H9 (cell line): ENCODE results near the gene SNAI1. TPM values are rescaled to one million over a fixed set of nuclear protein-coding genes. Genes with fewer than 3 reads are reported as not detected.

Experiments
- DNase-seq: peaks from one replicate; pipeline ENCODE4 v3.0.0-alpha.2; 2017
- H2AFZ ChIP-seq: one replicate; pipeline ENCODE4 v1.6.1; 2013; ENCODE audit warnings: mild to moderate bottlenecking, low read length, control low read depth, moderate library complexity
- H2AK5ac ChIP-seq: 2 replicates; pipeline ENCODE4 v1.6.1; 2013; ENCODE audit warnings: low read length, control low read depth, mixed read lengths; ENCODE audit not compliant: insufficient read length
- H2BK120ac ChIP-seq: one replicate; pipeline ENCODE4 v1.6.1; 2013; ENCODE audit warnings: low read depth, mild to moderate bottlenecking, low read length, control low read depth, inconsistent platforms; ENCODE audit not compliant: poor library complexity, severe bottlenecking
- H2BK12ac ChIP-seq: 2 replicates; pipeline ENCODE4 v1.6.1; 2013; ENCODE audit warnings: low read length, control low read depth, mixed read lengths, low read depth; ENCODE audit not compliant: insufficient read length
- H2BK15ac ChIP-seq: 2 replicates; pipeline ENCODE4 v1.6.1; 2013; ENCODE audit warnings: low read depth, low read length, control low read depth
- H2BK20ac ChIP-seq: one replicate; pipeline ENCODE4 v1.6.1; 2013; ENCODE audit warnings: low read depth, mild to moderate bottlenecking, low read length, control low read depth, inconsistent platforms; ENCODE audit not compliant: poor library complexity, severe bottlenecking
- H2BK5ac ChIP-seq: 2 replicates; pipeline ENCODE4 v1.6.1; 2013; ENCODE audit warnings: low read length, control low read depth, mixed read lengths; ENCODE audit not compliant: insufficient read length
- H3K14ac ChIP-seq: 2 replicates; pipeline ENCODE4 v1.6.1; 2013; ENCODE audit warnings: low read length, control low read depth; ENCODE audit not compliant: insufficient read depth
- H3K18ac ChIP-seq: 2 replicates; pipeline ENCODE4 v1.6.1; 2013; ENCODE audit warnings: low read depth, mild to moderate bottlenecking, mixed read lengths, low read length, control low read depth; ENCODE audit not compliant: insufficient read length
- H3K23ac ChIP-seq: 2 replicates; pipeline ENCODE4 v1.6.1; 2013; ENCODE audit warnings: low read length, control low read depth, mixed read lengths, low read depth; ENCODE audit not compliant: insufficient read length
- H3K23me2 ChIP-seq: 2 replicates; pipeline ENCODE4 v1.6.1; 2013; ENCODE audit warnings: low read depth, mild to moderate bottlenecking, mixed read lengths, low read length, control low read depth; ENCODE audit not compliant: insufficient read length, poor library complexity, severe bottlenecking
- H3K27ac ChIP-seq: 2 replicates; pipeline ENCODE4 v1.5.1; 2013; ENCODE audit warnings: low read length, control low read depth, mixed read lengths, low read depth; ENCODE audit not compliant: insufficient read length
- H3K27me3 ChIP-seq: 2 replicates; pipeline ENCODE4 v1.6.1; 2013; ENCODE audit warnings: low read length, control low read depth, inconsistent platforms; ENCODE audit not compliant: insufficient read depth
- H3K4ac ChIP-seq: 2 replicates; pipeline ENCODE4 v1.6.1; 2013; ENCODE audit warnings: low read depth, mild to moderate bottlenecking, control low read depth, inconsistent platforms, low read length, moderate library complexity
- H3K4me1 ChIP-seq: 2 replicates; pipeline ENCODE4 v1.6.1; 2013; ENCODE audit warnings: low read length, control low read depth, inconsistent platforms; ENCODE audit not compliant: insufficient read depth
- H3K4me2 ChIP-seq: 2 replicates; pipeline ENCODE4 v1.6.1; 2013; ENCODE audit warnings: low read length, control low read depth, mixed read lengths; ENCODE audit not compliant: insufficient read length, insufficient read depth
- H3K56ac ChIP-seq: 2 replicates; pipeline ENCODE4 v1.6.1; 2013; ENCODE audit warnings: low read depth, mild to moderate bottlenecking, mixed read lengths, low read length, control low read depth; ENCODE audit not compliant: insufficient read length
- H3K79me1 ChIP-seq: 2 replicates; pipeline ENCODE4 v1.6.1; 2013; ENCODE audit warnings: low read depth, mild to moderate bottlenecking, moderate library complexity, low read length, control low read depth, inconsistent platforms; ENCODE audit not compliant: insufficient read depth, poor library complexity, severe bottlenecking
- H3K79me2 ChIP-seq: 2 replicates; pipeline ENCODE4 v1.6.1; 2013; ENCODE audit warnings: low read length, control low read depth, inconsistent platforms; ENCODE audit not compliant: insufficient read depth
- H3K9ac ChIP-seq: 2 replicates; pipeline ENCODE4 v1.6.1; 2013; ENCODE audit warnings: low read length, control low read depth, mixed read lengths; ENCODE audit not compliant: insufficient read length; ENCODE audit errors: extremely low read depth
- H3K9me3 ChIP-seq: one replicate; pipeline ENCODE4 v1.6.1; 2013; ENCODE audit warnings: low read depth, low read length, inconsistent platforms; ENCODE audit not compliant: control insufficient read depth
- H3T11ph ChIP-seq: one replicate; pipeline ENCODE4 v1.6.1; 2013; ENCODE audit warnings: mild to moderate bottlenecking, low read length, control low read depth, inconsistent platforms
- H4K20me1 ChIP-seq: one replicate; pipeline ENCODE4 v1.6.1; 2013; ENCODE audit not compliant: control insufficient read depth, insufficient read length, insufficient read depth
- H4K5ac ChIP-seq: 2 replicates; pipeline ENCODE4 v1.6.1; 2013; ENCODE audit warnings: low read depth, mild to moderate bottlenecking, mixed read lengths, low read length, control low read depth; ENCODE audit not compliant: insufficient read length
- H4K8ac ChIP-seq: replicated peaks from 2 replicates; pipeline ENCODE4 v1.6.1; 2013; ENCODE audit warnings: low read length, control low read depth, mixed read lengths, low read depth; ENCODE audit not compliant: insufficient read length
- H4K91ac ChIP-seq: 2 replicates; pipeline ENCODE4 v1.6.1; 2013; ENCODE audit warnings: low read depth, mild to moderate bottlenecking, moderate library complexity, mixed read lengths, low read length, control low read depth; ENCODE audit not compliant: insufficient read length
- H3K27ac Mint-ChIP-seq, 3 experiments: 2 replicates in 2 of 3; 3 replicates in 1 of 3; pipeline ENCODE4 v1.8.0; 2020 to 2021; ENCODE audit warnings: mixed read lengths in 3 of 3, mild to moderate bottlenecking in 1 of 3, moderate library complexity in 1 of 3
- H3K27me3 Mint-ChIP-seq: 2 replicates; pipeline ENCODE4 v1.8.0; 2021; ENCODE audit warnings: low read depth, mild to moderate bottlenecking, moderate library complexity, mixed read lengths
- H3K36me3 Mint-ChIP-seq, 3 experiments: 2 replicates in 2 of 3; 3 replicates in 1 of 3; pipeline ENCODE4 v1.8.0; 2020 to 2021; ENCODE audit warnings: low read depth in 3 of 3, mixed read lengths in 3 of 3; ENCODE audit not compliant: insufficient read depth in 1 of 3
- H3K4me1 Mint-ChIP-seq, 2 experiments: 2 replicates each; pipeline ENCODE4 v1.8.0; 2020; ENCODE audit warnings: mixed read lengths in 2 of 2
- H3K4me3 Mint-ChIP-seq, 2 experiments: 2 replicates in 1 of 2; 3 replicates in 1 of 2; pipeline ENCODE4 v1.8.0; 2020 to 2021; ENCODE audit warnings: mild to moderate bottlenecking in 2 of 2, mixed read lengths in 2 of 2, moderate library complexity in 1 of 2
- H3K9me3 Mint-ChIP-seq, 2 experiments: 2 replicates in 1 of 2; 3 replicates in 1 of 2; pipeline ENCODE4 v1.8.0; 2020; ENCODE audit warnings: mild to moderate bottlenecking in 2 of 2, mixed read lengths in 2 of 2, moderate library complexity in 1 of 2
- WGBS: extraction: QIAGEN DNeasy Blood & Tissue Kit; methylation state at CpG from one replicate; pipeline ENCODE4 v1.1.7; 2013; ENCODE audit warnings: missing lambda C conversion rate, low lambda C conversion rate, mixed read lengths; ENCODE audit not compliant: insufficient read length; ENCODE audit errors: extremely low coverage; 5-methylcytosine and 5-hydroxymethylcytosine counted together
- total RNA-seq: library from RNA; stranded (reverse); gene quantifications from 2 replicates; pipeline ENCODE4 v1.2.1, GENCODE V29; 2021
- TF ChIP-seq, protein P1 (sequence below): fragments of 200-600 bp; sonication (generic); conservative IDR thresholded peaks from 3 replicates; pipeline ENCODE4 v1.8.0; 2021; ENCODE audit warnings: antibody characterized with exemption, mild to moderate bottlenecking

SNAI1 gene
- total RNA-seq, 1 experiment from 2014 or later = 7.0 TPM

DNA sequence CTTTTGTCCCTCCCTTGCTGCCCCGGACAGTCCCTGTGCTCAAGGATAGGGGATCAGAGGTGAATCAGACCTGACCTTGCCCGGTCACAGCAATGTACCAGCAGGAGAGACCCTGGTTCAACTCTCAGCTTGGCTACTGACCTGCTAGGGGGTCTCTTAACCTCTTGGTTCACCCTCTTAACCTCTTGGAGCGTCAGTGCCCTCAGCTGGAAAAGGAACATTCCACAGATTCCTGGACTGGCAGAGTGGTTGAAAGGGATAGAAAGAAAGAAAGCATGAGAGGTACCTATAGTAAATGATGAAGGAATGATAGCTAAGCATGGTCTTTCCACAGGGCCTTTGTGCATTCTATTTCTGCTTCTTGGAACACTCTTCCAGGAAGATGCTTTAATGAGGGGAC lies 25.2 kb downstream of the SNAI1 start:
- no peak overlapping the region for H3K56ac ChIP-seq
- Mint-ChIP-seq H3K4me1 (peaks cover 6 to 21% of the 10 kb centered on the region in 2 experiments), H3K9me3 (no peaks in the 10 kb centered on the region), H3K27ac (no peak overlapping the region), H3K27me3 (peaks cover 16% of the 10 kb centered on the region), H3K36me3 (no peaks in the 10 kb centered on the region), H3K4me3 (no peak overlapping the region)
- no peak overlapping the region for H3K27ac ChIP-seq
- H3K23me2 ChIP-seq = peaks cover 10% of the 10 kb centered on the region
- H4K20me1 ChIP-seq = no peaks in the 10 kb centered on the region
- H4K5ac ChIP-seq = no peak overlapping the region
- H3K4me1 ChIP-seq = peaks cover 2% of the 10 kb centered on the region; the same call in 1 of the 2 replicates
- no peak overlapping the region for H4K8ac ChIP-seq
- H3K18ac ChIP-seq = no peak overlapping the region
- no peak overlapping the region for H2AK5ac ChIP-seq
- no peak overlapping the region for H3T11ph ChIP-seq
- H3K14ac ChIP-seq = no peak overlapping the region
- no peaks in the 10 kb centered on the region for H3K9me3 ChIP-seq
- no peaks in the 10 kb centered on the region for H3K79me1 ChIP-seq
- no peak overlapping the region for H3K9ac ChIP-seq
- no peak overlapping the region for H2BK15ac ChIP-seq
- WGBS = no CpG with 5 or more reads among the region's 3 CpGs
- H3K27me3 ChIP-seq = no peaks in the 10 kb centered on the region; the same call in 1 of the 2 replicates
- H3K4ac ChIP-seq = no peak overlapping the region
- no peak overlapping the region for H2AFZ ChIP-seq
- DNase-seq = no peak
- H3K79me2 ChIP-seq = no peaks in the 10 kb centered on the region
- H2BK12ac ChIP-seq = no peak overlapping the region
- H3K23ac ChIP-seq = no peak overlapping the region
- H4K91ac ChIP-seq = no peak overlapping the region
- H2BK5ac ChIP-seq = no peak overlapping the region
- no peak overlapping the region for H2BK20ac ChIP-seq
- no peak overlapping the region for H3K4me2 ChIP-seq
- no peak overlapping the region for H2BK120ac ChIP-seq
- TF ChIP-seq, protein P1, sequence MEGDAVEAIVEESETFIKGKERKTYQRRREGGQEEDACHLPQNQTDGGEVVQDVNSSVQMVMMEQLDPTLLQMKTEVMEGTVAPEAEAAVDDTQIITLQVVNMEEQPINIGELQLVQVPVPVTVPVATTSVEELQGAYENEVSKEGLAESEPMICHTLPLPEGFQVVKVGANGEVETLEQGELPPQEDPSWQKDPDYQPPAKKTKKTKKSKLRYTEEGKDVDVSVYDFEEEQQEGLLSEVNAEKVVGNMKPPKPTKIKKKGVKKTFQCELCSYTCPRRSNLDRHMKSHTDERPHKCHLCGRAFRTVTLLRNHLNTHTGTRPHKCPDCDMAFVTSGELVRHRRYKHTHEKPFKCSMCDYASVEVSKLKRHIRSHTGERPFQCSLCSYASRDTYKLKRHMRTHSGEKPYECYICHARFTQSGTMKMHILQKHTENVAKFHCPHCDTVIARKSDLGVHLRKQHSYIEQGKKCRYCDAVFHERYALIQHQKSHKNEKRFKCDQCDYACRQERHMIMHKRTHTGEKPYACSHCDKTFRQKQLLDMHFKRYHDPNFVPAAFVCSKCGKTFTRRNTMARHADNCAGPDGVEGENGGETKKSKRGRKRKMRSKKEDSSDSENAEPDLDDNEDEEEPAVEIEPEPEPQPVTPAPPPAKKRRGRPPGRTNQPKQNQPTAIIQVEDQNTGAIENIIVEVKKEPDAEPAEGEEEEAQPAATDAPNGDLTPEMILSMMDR = no peak
